ENCODE results near the gene SYCE1L.

GRCh38 chr16:77213542-77214106, 14.4 kb downstream of the SYCE1L start:
- no peak for TF ChIP-seq CTCF (IDR thresholded peaks at IDR 0.05)
- no peak for TF ChIP-seq POLR2A (IDR thresholded peaks at IDR 0.05)

Data from prostate gland (tissue), 2 donors.